ENCODE data around the gene PIK3IP1. TPM values are rescaled to one million over a fixed set of nuclear protein-coding genes. Genes with fewer than 3 reads are reported as not detected.
"Not testable (repeated sequence)": the region's sequence is repeated elsewhere in the genome, so short reads cannot be mapped to it uniquely, and the experiment has no call there.

The PIK3IP1 gene
- total and polyA plus RNA-seq, 9 donors: 2.7 to 4.8 (median 3.2) TPM

- Histone ChIP-seq H3K4me3 (ENCODE audit: low read length) (no peak overlapping the region), H3K36me3 (ENCODE audit: control insufficient read depth, insufficient read depth, low read length) (peaks cover 84% of the 10 kb centered on the region), H3K4me1 (ENCODE audit: control insufficient read depth, insufficient read depth, low read length) (peaks cover 22% of the 10 kb centered on the region), H3K27me3 (ENCODE audit: control insufficient read depth, insufficient read depth, low read length) (no peaks in the 10 kb centered on the region), H3K9me3 (replicated peaks; ENCODE audit: control insufficient read depth, low read depth, low read length) (no peaks in the 10 kb centered on the region), H3K27ac (ENCODE audit: low read length) (no peak overlapping the region)
- WGBS (ENCODE audit: insufficient coverage): no CpG with 5 or more reads among the region's 1 CpG
- DNase-seq: no peak
Observed at GRCh38 chr22:31332886-31333285, 40.6 kb upstream of the PIK3IP1 start.

GRCh38 chr22:31332010-31332409, 39.7 kb upstream of the PIK3IP1 start:
- DNase-seq: no peak
- H3K27me3 ChIP-seq (ENCODE audit: control insufficient read depth, insufficient read depth, low read length): no peaks in the 10 kb centered on the region
- peaks cover 22% of the 10 kb centered on the region for H3K4me1 ChIP-seq (ENCODE audit: control insufficient read depth, insufficient read depth, low read length)
- no peaks in the 10 kb centered on the region for H3K9me3 ChIP-seq (replicated peaks; ENCODE audit: control insufficient read depth, low read depth, low read length)
- no peak overlapping the region for H3K27ac ChIP-seq (ENCODE audit: low read length)
- H3K4me3 ChIP-seq (ENCODE audit: low read length): no peak overlapping the region
- H3K36me3 ChIP-seq (ENCODE audit: control insufficient read depth, insufficient read depth, low read length): peaks cover 85% of the 10 kb centered on the region
- 92% methylated on average over 4 of the region's 8 CpGs for WGBS (ENCODE audit: insufficient coverage)

- no peak for DNase-seq
- peaks cover 92% of the 10 kb centered on the region for H3K36me3 ChIP-seq (ENCODE audit: control insufficient read depth, insufficient read depth, low read length)
- 97% methylated on average over 6 of the region's 9 CpGs for WGBS (ENCODE audit: insufficient coverage)
- no peaks in the 10 kb centered on the region for H3K9me3 ChIP-seq (replicated peaks; ENCODE audit: control insufficient read depth, low read depth, low read length)
- H3K27me3 ChIP-seq (ENCODE audit: control insufficient read depth, insufficient read depth, low read length): no peaks in the 10 kb centered on the region
- no peak overlapping the region for H3K4me3 ChIP-seq (ENCODE audit: low read length)
- peaks cover 22% of the 10 kb centered on the region for H3K4me1 ChIP-seq (ENCODE audit: control insufficient read depth, insufficient read depth, low read length)
- no peak overlapping the region for H3K27ac ChIP-seq (ENCODE audit: low read length)
Observed at GRCh38 chr22:31329453-31330215, 37.3 kb upstream of the PIK3IP1 start.

- Histone ChIP-seq H3K27ac (ENCODE audit: low read length) (no peak overlapping the region), H3K4me3 (ENCODE audit: low read length) (no peak overlapping the region), H3K36me3 (ENCODE audit: control insufficient read depth, insufficient read depth, low read length) (peaks cover 89% of the 10 kb centered on the region), H3K27me3 (ENCODE audit: control insufficient read depth, insufficient read depth, low read length) (no peaks in the 10 kb centered on the region), H3K4me1 (ENCODE audit: control insufficient read depth, insufficient read depth, low read length) (peaks cover 22% of the 10 kb centered on the region), H3K9me3 (replicated peaks; ENCODE audit: control insufficient read depth, low read depth, low read length) (no peaks in the 10 kb centered on the region)
- no peak for DNase-seq
- WGBS (ENCODE audit: insufficient coverage): 83% methylated on average over 2 of the region's 4 CpGs
Observed at GRCh38 chr22:31329029-31329428, 36.7 kb upstream of the PIK3IP1 start.

- Histone ChIP-seq H3K27me3 (ENCODE audit: control insufficient read depth, insufficient read depth, low read length) (no peaks in the 10 kb centered on the region), H3K36me3 (ENCODE audit: control insufficient read depth, insufficient read depth, low read length) (peaks cover 89% of the 10 kb centered on the region), H3K4me1 (ENCODE audit: control insufficient read depth, insufficient read depth, low read length) (peaks cover 18% of the 10 kb centered on the region), H3K4me3 (ENCODE audit: low read length) (no peak overlapping the region), H3K9me3 (replicated peaks; ENCODE audit: control insufficient read depth, low read depth, low read length) (no peaks in the 10 kb centered on the region), H3K27ac (ENCODE audit: low read length) (no peak overlapping the region)
- DNase-seq: no peak
- 90% methylated on average over 7 of the region's 13 CpGs for WGBS (ENCODE audit: insufficient coverage)
Observed at GRCh38 chr22:31328544-31328960, 36.3 kb upstream of the PIK3IP1 start.

GRCh38 chr22:31327806-31328543, 35.7 kb upstream of the PIK3IP1 start:
- Histone ChIP-seq H3K4me1 (ENCODE audit: control insufficient read depth, insufficient read depth, low read length) (peaks cover 13% of the 10 kb centered on the region), H3K36me3 (ENCODE audit: control insufficient read depth, insufficient read depth, low read length) (peaks cover 87% of the 10 kb centered on the region), H3K9me3 (replicated peaks; ENCODE audit: control insufficient read depth, low read depth, low read length) (no peaks in the 10 kb centered on the region), H3K27ac (ENCODE audit: low read length) (no peak overlapping the region), H3K27me3 (ENCODE audit: control insufficient read depth, insufficient read depth, low read length) (no peaks in the 10 kb centered on the region), H3K4me3 (ENCODE audit: low read length) (no peak overlapping the region)
- DNase-seq: no peak
- WGBS (ENCODE audit: insufficient coverage): 87% methylated on average over 5 of the region's 9 CpGs

GRCh38 chr22:31326877-31327276, 34.6 kb upstream of the PIK3IP1 start:
- WGBS (ENCODE audit: insufficient coverage): 91% methylated on average over 7 of the region's 9 CpGs
- H3K9me3 ChIP-seq (replicated peaks; ENCODE audit: control insufficient read depth, low read depth, low read length): no peaks in the 10 kb centered on the region
- H3K4me3 ChIP-seq (ENCODE audit: low read length): no peak overlapping the region
- H3K4me1 ChIP-seq (ENCODE audit: control insufficient read depth, insufficient read depth, low read length): peaks cover 6% of the 10 kb centered on the region
- no peak for DNase-seq
- H3K27ac ChIP-seq (ENCODE audit: low read length): no peak overlapping the region
- H3K27me3 ChIP-seq (ENCODE audit: control insufficient read depth, insufficient read depth, low read length): no peaks in the 10 kb centered on the region
- peaks cover 79% of the 10 kb centered on the region for H3K36me3 ChIP-seq (ENCODE audit: control insufficient read depth, insufficient read depth, low read length)

GRCh38 chr22:31323578-31324550, 31.6 kb upstream of the PIK3IP1 start:
- H3K36me3 ChIP-seq (ENCODE audit: control insufficient read depth, insufficient read depth, low read length): peaks cover 54% of the 10 kb centered on the region
- no peak overlapping the region for H3K4me3 ChIP-seq (ENCODE audit: low read length)
- H3K9me3 ChIP-seq (replicated peaks; ENCODE audit: control insufficient read depth, low read depth, low read length): no peaks in the 10 kb centered on the region
- H3K27me3 ChIP-seq (ENCODE audit: control insufficient read depth, insufficient read depth, low read length): no peaks in the 10 kb centered on the region
- H3K4me1 ChIP-seq (ENCODE audit: control insufficient read depth, insufficient read depth, low read length): no peaks in the 10 kb centered on the region
- no peak for DNase-seq
- H3K27ac ChIP-seq (ENCODE audit: low read length): no peak overlapping the region
- 75% methylated on average over 5 of the region's 8 CpGs for WGBS (ENCODE audit: insufficient coverage)

- no peaks in the 10 kb centered on the region for H3K27me3 ChIP-seq (ENCODE audit: control insufficient read depth, insufficient read depth, low read length)
- H3K36me3 ChIP-seq (ENCODE audit: control insufficient read depth, insufficient read depth, low read length): peaks cover 30% of the 10 kb centered on the region
- no peak for DNase-seq
- 92% methylated on average over 2 of the region's 4 CpGs for WGBS (ENCODE audit: insufficient coverage)
- H3K9me3 ChIP-seq (replicated peaks; ENCODE audit: control insufficient read depth, low read depth, low read length): no peaks in the 10 kb centered on the region
- no peak overlapping the region for H3K4me3 ChIP-seq (ENCODE audit: low read length)
- H3K4me1 ChIP-seq (ENCODE audit: control insufficient read depth, insufficient read depth, low read length): no peaks in the 10 kb centered on the region
- no peak overlapping the region for H3K27ac ChIP-seq (ENCODE audit: low read length)
Observed at GRCh38 chr22:31321421-31321820, 29.1 kb upstream of the PIK3IP1 start.

- H3K4me1 ChIP-seq (ENCODE audit: control insufficient read depth, insufficient read depth, low read length); H3K27me3 ChIP-seq (ENCODE audit: control insufficient read depth, insufficient read depth, low read length); H3K36me3 ChIP-seq (ENCODE audit: control insufficient read depth, insufficient read depth, low read length); H3K4me3 ChIP-seq (ENCODE audit: low read length); H3K27ac ChIP-seq (ENCODE audit: low read length); H3K9me3 ChIP-seq (replicated peaks; ENCODE audit: control insufficient read depth, low read depth, low read length); DNase-seq: not testable (repeated sequence)
- no CpG with 5 or more reads among the region's 1 CpG for WGBS (ENCODE audit: insufficient coverage)
Observed at GRCh38 chr22:31314220-31314619, 21.9 kb upstream of the PIK3IP1 start.
